ENCODE measurements around the gene ARMC5.

- TF ChIP-seq CTCF (IDR thresholded peaks at IDR 0.05; ENCODE audit: poor library complexity, severe bottlenecking) (no peak), REST (IDR thresholded peaks at IDR 0.05; ENCODE audit: borderline replicate concordance) (no peak), SMC3 (conservative IDR thresholded peaks at IDR 0.05; ENCODE audit: poor library complexity) (no peak), EZH2 (IDR thresholded peaks at IDR 0.05; ENCODE audit: borderline replicate concordance, insufficient read depth, low read length, poor library complexity, severe bottlenecking) (no peak), EP300 (conservative IDR thresholded peaks at IDR 0.05; ENCODE audit: poor library complexity, severe bottlenecking) (no peak), MXI1 (conservative IDR thresholded peaks at IDR 0.05; ENCODE audit: poor library complexity, severe bottlenecking) (no peak)
Observed at GRCh38 chr16:31420037-31420436, 39.3 kb upstream of the ARMC5 start.

All from neural cell (in vitro differentiated cells).